NCI-H2227 (cell line): ENCODE measurements around the gene ERICH2.

Experiments used
- DNase-seq: peaks from one replicate; lab custom pipeline; 2025; ENCODE audit not compliant: unreplicated experiment; lab: John Stamatoyannopoulos, UW

The ERICH2 gene

DNA sequence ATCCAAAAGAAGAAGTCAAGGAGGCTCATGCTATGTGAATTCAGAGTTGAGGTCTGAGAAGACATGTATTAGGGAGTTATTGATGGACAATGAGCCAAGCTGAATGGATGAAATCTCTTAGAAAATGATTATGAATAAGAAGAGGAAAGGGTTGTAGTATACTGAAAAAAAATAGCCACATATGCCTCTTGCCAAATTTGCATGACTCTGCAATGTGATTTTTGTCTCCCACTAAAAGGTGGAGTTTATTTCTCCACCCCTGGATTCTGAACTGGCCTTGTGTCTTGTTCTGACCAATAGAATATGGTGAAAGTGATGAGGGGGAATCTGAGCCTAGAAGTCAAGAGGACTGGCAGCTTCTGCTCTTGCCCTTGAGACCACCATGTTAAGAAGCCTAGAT is 8.6 kb upstream of the ERICH2 start:
- DNase-seq: no peak

DNA sequence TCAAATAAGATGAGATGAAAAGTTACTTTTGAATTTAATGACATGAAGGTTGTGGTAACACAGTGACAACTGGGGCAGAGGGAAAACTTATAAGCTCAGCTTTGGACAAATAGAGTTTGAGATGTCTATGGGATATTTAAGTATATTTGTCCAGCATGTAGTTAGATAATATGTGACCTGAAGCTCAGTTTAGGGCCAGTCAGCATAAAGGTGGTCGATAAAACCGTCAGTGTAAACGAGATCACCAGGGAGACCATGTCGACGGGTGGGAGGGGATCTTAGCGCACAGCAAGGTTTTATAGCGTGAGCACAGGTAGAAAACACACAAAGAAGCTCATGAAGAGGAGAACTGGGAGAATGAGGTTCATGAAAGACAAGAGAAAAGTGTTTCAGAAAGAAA is 7.4 kb upstream of the ERICH2 start:
- DNase-seq: no peak

DNA sequence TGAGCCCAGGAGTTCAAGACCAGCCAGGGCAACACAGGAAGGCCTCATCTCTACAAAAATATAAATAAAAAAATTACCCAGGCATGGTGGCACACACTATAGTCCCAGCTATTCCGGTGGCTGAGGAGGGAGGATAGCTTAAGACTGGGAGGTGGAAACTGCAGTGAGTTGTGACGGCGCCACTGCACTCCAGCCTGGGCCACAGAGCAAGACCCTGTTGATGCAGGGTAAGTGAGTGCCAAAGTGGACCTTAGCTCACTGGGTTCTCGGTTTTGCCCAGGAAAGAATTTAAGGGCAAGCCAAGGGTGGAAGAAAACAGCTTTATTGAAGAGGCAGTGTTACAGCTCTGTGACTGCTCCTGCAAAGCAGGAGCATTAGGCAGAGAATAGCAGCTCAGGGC is 6.9 kb upstream of the ERICH2 start:
- no peak for DNase-seq

DNA sequence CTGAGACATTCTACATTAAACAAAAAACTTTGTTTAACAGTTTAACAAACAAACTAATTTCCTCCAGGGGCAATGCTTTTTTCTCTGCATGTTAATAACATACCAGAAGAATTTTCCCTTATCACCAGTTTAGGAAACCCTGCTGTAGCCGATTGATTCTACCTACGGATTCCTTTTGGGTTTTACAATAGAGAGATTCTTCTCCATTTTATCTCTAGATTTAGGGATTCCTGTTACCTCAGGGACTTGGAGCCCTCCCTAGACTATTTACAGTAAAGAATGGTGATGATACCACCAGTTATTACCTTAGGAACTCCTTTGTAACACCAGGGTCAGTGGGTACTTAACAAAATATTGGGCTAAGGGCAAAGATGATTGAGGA is 5.3 kb upstream of the ERICH2 start:
- no peak for DNase-seq

DNA sequence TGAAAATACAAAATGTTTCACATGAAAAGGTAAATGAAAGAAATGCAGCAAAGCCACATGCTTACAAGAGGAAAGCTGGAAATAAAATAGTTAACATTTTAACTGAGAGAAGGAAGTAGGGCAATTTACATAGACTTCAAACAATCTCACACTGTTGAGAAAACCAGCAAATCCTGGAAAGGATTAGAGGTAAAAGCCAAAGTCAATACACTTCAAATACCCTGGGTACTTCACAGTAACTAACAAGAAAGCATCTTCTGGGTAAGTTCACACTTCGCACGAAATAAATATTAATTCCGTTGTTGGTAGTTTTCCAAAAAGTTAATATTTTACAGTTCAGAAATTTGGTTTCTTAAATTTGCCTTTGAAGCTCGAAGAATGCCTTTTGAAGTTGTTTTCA is 3.5 kb upstream of the ERICH2 start:
- DNase-seq: no peak

DNA sequence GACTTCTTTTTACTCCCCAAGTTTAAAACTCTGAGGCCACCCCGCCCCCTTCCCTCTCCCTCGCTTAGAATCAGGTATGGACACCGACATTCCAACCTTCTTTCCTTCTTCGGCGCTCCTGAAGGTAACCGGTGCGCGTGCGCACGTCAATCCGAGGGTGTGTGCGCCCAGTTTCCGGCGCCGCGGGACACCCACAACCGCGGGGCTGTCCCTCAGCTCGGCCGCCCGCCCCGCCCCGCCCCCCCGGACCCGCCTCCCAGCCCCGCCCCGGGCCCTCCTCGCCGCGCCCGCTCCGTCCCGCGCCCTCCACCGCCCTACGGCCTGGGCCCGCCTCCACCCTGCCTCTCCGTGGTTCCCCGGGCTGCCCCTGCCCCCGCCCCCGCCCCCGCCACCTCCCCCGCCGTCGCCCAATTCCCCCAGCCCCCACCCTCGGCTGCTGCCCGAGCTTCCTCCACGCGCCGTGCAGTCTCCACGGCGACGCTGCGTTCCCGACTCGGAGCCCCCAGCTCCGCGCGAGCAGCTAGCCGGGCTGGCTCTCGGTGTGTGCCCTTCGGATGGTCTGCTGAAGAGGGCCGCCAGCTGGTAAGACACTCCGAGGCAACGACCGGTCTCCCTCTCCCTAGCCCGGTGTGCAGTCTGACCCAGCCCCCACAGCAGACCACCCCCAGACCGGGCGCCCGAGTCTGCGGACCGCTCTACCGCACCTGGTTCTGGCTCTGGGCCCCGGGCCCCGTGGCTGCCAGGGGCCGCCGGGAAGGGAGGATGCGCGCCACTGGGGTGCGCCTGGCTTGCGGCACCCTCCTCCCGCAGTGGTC is 635 bp downstream of the ERICH2 start:
- peak; percentile 94 for DNase-seq

DNA sequence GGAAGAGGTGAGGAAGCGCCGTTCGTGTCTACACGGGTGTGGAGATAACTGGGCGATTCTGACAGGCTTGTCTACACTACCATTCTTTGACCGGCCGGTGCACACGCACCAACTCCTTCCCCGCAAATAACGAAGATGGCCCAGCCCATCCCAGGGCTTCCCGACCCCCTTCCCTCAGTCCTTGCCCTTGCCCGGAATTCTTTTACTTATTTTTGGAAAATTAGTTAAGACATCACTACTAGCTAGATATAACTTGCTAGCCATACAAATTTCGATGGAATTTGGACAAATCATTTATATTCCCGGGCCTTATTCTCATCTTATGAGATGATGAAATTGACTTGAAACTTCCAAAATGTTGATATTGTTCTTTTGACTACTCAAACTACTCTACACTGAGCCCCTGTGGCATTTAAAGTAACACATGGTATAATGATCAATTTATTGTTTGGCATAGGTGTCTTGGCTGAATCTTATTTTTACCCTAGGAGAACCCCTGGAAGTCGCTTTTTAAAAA is 1.3 kb downstream of the ERICH2 start:
- DNase-seq: no peak

DNA sequence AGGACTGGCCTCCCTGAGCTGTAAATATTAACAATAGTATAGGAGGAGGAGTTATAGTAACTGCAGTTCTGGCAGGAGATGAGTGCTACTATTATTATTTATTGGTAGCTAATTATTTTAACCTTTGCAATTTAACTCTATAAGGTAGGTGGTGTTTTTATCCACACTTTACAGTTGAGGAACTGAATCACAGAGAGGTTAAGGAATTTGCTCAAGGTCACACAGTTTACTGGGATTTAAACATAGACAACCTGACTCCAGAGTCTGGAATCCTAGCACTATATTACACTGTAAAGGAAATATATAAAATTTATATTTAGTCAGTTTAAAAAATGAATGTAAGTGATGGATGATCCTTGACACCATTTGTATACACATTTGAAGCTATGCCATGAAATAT is 2.1 kb downstream of the ERICH2 start:
- DNase-seq: no peak

DNA sequence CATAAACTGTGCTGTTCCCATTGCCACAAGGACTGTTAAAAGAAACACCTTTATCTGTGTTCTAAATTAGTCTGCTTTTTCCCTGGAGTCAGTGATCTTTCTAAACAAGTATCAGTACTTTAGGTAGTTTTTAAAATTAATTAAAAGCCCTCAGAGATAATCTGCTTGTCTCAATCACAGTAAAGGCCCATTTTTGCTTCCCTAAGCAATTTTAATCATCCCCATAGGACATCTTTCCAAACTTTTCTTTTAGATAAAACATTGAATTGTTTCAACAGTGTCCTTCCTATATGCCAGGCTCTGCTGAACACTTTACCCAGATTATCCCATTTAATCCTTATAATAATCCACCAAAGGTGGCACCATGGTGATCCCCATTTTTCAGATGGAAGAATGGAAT is 3.9 kb downstream of the ERICH2 start:
- no peak for DNase-seq

DNA sequence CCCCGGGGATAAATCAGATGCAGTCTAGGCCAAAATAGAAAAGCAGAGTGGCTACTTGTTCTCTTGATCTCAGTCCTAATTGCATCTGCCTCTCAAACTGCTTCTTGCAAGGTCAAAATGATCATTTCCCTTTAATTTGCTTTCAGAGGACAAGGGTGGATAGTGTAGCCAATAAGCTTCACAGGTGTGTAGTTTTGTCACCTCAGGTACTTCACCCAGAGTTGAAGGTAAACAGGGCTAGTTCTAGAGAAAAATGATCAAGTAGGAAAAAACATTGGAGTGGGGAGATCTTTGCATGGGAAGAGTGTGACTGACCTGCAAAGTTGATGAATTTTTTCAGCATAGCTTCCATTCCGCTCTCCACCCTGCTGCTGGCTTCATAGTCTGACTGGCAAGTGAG is 8.7 kb downstream of the ERICH2 start:
- no peak for DNase-seq

DNA sequence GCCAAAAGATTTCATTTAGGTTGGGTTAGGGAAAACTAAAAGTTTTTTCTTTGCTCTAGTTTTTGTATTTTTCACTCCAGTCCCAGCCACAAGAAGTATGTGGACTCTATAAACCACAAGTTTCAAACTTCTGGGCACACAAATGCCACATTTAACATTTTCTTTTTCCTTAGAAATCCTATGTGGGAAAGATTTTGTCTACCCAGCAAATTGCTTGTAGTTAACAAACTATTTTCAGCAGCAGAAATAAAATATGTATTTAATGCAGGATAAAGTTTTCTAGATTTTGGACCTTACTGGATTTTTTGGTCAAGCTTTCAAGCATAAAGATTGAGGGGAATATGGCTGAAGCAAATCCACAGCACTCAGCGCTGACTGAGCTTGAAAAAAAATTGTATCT is 9.1 kb downstream of the ERICH2 start:
- no peak for DNase-seq

DNA sequence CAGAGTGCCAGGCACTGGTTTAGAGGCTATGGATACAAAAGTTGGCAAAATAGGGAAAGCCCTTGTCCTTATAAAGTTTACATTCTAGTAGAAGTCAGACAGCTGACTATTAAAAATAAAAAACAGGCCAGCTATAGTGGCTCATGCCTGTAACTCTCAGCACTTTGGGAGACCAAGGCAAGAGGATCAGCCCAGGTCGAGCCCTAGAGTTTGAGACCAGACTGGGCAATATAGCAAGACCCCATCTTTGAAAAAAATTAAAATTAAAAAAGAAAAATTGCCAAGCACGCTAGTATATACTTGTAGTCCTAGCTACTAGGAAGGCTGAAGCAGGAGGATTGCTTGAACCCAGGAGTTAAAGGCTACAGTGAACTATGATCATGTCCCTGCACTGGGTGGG is 12.5 kb downstream of the ERICH2 start:
- no peak for DNase-seq

DNA sequence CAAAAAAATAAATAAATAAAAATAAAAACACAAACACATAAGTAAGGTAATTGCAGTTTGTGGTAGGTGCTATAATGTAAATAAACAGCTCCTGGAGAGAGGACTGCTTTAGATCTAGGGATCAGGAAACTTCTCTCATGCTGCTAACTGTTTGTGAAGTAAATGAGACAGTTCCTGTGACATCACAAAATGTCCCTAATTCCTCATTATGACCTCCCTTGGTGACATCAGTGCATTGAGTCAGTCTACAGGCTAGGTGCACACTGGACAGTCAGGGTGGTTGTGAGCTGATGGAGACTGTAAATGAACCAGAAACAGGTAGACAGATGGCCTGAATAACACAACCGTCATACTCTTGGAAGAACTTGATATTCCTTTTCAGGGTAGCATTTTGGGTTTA is 13.4 kb downstream of the ERICH2 start:
- DNase-seq: no peak

DNA sequence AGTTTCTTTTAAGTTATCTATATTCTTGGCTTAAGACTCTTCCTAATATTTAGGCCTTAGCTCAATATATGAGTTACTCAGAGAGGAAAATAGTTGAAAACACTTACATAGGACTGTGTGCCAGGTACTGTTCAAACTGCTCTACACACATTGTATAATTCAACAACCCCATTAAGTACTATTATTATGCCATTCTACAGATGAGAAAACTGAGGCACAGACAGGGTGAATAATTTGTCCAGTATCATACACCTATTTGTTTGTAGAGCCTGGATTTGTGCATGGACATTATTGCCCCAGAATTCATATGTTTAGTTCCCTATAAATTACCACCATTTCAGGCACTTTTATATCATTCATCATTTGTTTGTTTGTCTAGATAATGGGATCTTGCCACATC is 28.8 kb downstream of the ERICH2 start:
- no peak for DNase-seq

DNA sequence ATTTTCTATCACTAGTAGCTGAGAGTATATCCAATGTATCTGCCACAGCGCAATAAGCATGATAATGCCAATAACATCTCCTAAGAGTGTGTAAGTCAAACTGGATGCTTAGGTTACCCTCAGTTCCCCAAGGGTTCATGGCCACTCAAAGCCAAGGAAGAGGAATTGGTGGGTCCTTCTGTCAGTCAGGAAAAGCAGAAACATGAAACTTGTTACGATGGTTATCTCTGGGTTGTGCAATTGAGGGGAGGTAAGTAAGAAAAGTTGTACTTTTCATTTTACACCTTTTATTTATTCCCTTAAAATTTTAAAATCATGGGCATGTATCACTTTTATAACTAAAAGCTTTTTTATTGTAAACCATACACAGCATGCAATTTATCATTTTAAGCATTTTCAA is 36.4 kb downstream of the ERICH2 start:
- DNase-seq: no peak

DNA sequence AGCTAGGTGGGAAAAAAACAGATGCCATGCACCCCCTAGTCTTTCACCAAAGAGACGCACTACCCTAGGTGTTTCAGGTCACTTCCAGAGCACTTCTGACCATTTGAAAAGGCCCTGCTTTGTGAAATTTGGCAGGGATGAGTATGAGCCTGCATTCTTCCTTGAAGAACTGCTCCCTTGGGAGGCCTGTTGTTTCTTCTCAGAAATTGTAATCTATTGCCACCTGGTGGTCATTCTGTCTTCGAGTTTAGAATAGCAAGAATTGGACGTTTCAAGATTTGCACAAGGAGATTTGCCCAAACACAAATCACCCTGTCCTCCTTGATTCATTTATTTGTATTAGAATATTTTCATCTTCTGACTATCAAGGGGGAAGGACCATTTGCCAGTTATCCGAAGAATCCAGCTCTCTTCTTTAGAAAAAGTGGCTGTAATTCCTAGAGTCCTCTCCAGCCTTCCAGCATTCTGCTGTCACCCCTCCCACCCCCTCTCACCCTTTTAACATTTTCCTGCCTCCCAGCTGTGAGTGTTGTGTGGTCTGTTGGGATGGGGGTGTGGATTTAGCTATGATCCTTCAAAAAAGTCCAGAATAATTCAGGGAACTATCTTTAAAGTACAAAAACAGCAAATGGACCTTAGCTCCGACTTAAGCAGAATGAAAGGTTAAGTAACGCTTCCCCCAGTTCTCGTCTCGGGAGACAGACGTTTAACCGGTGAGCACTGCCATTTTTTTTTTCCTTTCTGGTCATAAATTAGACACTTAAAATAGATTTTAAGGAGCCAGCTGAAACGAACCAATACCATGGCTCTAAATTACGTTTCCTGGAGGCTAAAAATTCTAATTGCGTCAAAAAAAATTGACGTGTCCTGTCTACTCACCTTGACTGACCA is 42.8 kb downstream of the ERICH2 start:
- DNase-seq: peak; percentile 95

DNA sequence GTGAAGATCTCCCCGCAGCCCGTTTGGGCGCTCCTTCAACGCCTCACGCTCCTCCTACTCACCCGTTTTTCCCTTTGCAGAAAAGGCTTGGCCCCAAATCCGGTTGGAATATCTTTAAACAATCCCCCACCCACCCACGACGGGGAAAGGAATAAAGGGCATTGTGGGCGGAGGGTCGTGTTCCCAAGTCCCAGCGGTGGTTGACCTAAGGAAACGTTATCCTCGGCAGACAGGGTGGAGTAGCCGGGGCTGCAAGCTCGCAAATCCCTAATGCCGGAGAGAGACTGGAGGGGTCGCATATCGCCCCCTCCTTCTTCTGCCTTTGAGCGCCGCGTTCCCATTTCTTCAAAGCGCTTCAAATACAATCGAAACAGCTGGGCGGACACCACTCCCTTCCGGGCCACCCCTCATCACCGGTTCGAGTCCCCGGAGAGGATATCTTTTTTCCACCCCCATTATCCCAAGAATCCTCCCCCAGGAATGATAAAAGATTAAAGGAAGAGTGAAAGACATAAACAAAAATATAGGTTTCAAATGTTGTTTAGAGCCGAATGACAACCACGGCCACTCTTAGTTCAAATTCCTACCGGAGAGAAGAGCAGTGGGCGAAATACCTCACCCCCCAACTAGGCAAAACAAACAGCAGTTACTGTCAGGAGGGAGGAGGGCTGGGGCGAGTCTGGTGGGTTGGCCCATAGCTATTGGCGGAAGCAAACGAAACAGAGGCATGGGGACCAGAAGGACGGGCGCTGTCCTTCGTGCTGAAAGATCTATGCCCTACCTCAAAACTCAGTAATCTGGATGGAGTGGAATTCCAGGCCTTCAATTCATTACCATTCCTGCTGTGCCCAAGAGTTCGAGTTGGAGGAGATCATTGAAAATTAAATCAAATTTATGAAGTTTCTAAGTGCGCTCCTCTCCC is 43.7 kb downstream of the ERICH2 start:
- peak; percentile 84 for DNase-seq

DNA sequence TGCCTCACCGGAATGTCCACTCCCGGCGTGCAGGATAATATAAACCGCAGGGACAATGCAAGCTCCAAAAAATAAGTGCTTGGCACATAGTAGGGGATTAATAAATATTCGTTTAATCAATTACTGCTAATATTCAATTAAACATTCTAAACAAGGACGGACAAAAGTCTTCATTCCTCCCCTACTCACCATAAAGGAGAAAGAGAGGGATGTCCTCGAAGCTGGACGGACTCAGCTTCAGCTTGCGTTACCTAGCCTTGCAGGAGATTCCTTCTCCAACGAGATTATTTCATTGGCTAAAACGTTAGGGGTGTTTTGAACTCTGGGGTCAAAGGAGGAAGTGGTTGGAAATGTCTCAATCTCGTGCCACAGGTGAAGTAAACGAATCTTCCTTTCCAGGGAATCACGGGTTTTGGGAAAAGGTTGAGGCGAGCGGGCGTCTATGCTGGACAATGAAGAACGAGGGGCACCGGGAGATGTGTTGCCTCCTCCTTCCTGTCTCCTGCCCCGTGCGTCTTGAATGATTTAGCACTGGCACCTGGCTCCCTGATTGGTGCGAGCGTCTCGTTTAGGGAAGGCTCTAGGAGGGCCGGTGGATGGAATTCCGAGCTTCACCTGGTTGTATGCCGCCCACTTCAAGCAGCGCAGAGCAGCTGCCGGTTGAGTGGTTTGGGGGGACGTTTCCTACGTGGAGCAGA is 44.5 kb downstream of the ERICH2 start:
- peak; percentile 81 for DNase-seq

DNA sequence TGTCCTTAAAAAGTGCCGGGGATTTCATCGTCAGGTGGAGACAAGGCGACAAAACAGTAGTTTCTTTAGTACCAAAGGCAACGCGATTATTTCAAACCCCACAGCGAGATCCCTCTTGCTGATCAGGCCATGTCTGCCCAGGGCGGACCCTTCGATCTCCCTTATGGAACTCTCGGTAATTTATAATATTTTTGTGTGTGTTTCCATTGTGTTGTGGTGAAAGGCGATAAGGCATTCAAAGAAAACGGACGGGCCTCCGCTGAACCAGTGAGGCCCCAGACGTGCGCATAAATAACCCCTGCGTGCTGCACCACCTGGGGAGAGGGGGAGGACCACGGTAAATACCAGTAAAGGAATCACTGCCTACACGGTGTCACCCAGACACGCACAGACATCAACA is 45.1 kb downstream of the ERICH2 start:
- DNase-seq: peak; percentile 60

DNA sequence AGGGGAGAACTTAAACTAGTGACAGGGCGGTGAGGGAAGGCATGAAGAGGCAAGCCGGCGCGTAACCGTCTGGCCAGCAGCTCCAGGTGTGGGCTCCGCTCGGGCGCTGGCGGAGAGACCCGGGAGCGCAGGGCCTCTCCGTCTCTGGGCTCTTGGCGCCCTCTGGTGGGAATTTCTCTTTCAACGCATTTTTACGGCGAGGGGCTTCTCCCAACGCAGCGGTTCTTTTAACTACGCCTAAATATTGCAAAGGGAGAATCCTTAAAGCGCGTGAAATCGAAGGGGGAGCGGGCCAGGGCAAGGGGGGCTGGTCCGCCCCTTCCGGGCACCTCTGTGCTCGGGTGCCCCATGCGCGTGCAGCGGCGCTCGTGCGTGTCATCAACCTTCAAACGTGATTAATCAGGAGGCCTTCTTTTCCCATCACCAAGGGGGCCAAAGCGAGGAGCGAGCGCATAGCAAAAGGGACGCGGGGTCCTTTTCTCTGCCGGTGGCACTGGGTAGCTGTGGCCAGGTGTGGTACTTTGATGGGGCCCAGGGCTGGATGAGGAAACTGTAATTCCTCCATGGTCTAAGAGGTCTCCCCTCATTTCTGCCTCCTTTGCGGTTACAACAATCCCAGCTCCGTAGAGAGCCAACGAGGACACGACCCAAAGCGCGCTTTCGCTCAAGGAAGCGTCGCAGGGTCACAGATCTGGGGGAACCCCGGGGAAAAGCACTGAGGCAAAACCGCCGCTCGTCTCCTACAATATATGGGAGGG is 45.7 kb downstream of the ERICH2 start:
- peak; percentile 97 for DNase-seq
